GM19023 (cell line): ENCODE results near the gene LCE7A.

ENCODE experiments used
- ATAC-seq: cut with Tn5 transposase; IDR thresholded peaks from one replicate; pipeline ENCODE4 v1.9.1; 2021; ENCODE audit warnings: mild to moderate bottlenecking, moderate library complexity; ENCODE audit not compliant: unreplicated experiment

LCE7A gene

GRCh38 chr1:152859696-152860095 lies at the start of gene LCE7A:
TSS of gene LCE7A (plus strand) at chr1:152859996. CDS start at chr1:152860698, 702 bp downstream.
- ATAC-seq, result no peak

DNA sequence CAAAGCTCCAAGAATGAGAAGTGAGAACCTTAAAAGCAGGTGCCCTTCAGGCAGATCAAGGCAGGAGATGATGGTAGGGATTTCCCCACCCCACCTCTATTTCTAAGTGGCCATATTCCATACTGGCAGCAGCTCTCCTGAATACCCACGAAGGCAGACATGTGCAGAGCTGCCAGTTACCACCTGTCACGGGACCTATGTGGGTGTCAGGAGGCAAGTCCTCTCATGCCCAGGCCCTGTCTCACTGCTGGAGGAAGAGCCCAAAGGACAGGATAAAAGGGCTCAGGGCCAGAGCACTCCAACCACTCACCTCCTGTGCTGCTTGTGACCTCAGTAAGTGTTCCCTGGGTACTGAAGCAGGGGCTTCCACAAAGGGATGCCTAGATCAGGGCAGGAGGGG lies 48.7 kb upstream of the LCE7A start:
- ATAC-seq, result no peak

DNA sequence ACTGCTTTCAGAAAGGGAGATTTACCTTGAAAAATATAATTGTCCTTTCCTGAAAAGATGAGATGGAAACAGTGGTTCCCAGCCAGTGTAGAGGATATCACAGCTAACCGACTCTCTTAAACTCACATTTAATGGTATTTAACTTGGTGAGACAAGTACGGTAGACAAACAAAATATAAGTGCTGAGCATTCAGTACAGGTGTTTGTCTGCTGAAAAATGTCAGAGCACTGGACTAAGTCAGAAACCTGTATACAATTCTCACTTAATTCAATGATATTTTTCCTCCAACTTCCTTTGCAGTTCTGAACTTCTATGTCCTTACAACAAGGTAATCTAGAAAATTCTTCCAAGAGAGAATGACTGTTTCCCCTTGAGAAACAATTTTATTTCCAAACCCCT lies 48.1 kb upstream of the LCE7A start, which contains the start of gene LCE1B:
LCE1B (plus strand) TSS at position 301 of the 400 bp plus-strand sequence. CDS start 476 bp downstream, outside the sequence.
- no peak for ATAC-seq

DNA sequence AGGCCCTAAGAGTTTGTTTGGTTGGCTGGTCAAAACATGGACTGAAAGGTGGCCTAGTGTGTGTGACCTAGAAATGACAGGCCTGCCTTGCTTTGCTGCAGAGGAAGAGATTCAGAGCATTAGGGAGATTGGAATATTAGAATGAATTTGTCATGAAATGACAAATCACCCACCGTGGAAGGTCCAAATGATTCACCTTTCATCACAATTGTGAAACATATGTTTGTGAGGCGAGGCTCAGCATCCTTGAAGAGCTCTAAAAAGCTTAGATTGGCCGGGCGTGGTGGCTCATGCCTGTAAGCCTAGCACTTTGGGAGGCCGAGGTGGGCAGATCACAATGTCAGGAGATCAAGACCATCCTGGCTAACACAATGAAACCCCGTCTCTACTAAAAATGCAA lies 42.5 kb upstream of the LCE7A start:
- no peak for ATAC-seq

GRCh38 chr1:152823294-152823693 lies 36.5 kb upstream of the LCE7A start:
- ATAC-seq, result no peak

GRCh38 chr1:152824964-152825363 lies 34.8 kb upstream of the LCE7A start:
- no peak for ATAC-seq

- no peak for ATAC-seq
Measured at GRCh38 chr1:152827173-152827572, 32.6 kb upstream of the LCE7A start, which contains the start of gene LCE1A. TSS of gene LCE1A (plus strand) at chr1:152827473. CDS start at chr1:152827473, 0 bp downstream.

DNA sequence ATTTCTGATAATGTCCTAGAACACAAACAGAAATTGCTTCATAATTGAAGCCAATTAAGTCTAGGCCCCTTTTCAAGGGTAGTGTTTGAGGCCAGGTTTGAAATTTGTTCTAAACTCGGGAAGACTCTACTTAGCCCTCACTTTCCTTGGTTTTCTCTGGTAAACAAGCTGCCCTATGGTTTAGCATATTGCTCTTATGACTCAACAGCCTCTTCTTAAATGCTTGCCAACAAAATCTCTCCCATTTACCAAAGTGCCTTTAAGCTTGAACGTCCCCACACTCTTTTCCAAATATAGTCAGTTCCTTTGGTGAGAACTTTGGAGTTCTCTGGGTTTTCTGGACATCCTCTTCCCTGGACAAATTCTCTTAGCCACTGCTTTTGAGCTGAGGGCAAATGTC lies 22.9 kb upstream of the LCE7A start:
- no peak for ATAC-seq

DNA sequence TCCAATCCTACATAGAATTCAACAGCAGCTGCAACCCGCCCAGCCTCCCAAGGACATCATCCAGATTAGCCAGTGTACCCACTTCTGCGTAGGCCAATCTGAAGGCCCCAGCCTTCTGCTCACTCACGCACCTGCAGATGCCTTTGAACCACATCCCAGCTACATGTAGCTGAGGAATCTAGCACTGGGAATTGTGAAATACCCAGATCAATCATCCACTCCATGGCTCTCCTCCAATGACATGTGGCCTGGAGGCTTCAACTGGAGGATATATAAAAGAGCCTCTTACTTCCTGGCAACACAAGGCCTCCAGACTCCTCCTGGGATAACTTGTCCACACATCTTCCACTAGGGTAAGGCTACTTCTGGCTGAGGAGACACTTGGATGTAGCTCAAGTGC lies 17.2 kb upstream of the LCE7A start, which contains the start of gene LCE6A:
LCE6A (plus strand) TSS at position 301 of the 400 bp plus-strand sequence. CDS start 665 bp downstream, outside the sequence.
- ATAC-seq, result no peak

DNA sequence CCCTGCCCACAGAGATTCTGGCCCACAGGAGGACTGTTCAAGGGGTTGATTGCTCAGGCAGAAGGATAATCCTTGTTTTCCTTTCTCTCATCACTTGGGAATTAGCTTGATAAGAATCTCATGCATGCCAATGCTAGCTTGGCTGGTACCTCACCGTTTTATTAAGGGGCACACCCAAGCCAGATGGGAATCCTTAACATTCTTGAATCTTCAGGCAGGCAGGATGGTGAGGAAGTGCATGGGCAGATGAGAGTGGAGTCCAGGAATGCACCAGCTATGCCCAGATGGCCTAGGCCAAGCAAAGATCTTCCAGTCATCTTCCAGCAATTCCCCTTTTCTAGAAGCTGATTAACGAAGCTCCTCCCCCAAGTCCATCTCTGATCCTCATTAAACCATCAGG lies 4.1 kb upstream of the LCE7A start:
- ATAC-seq, result no peak

GRCh38 chr1:152858062-152858461 lies 1.7 kb upstream of the LCE7A start:
- ATAC-seq, result no peak

GRCh38 chr1:152860129-152860528 lies 333 bp downstream of the LCE7A start:
- ATAC-seq, result no peak

GRCh38 chr1:152861374-152861773 lies 1.6 kb downstream of the LCE7A start:
- ATAC-seq, result no peak

- no peak for ATAC-seq
Measured at GRCh38 chr1:152864443-152864842, 4.6 kb downstream of the LCE7A start.

GRCh38 chr1:152866321-152866720 lies 6.5 kb downstream of the LCE7A start:
- ATAC-seq, result no peak

- ATAC-seq, result no peak
Measured at GRCh38 chr1:152869808-152870419, 10.1 kb downstream of the LCE7A start.

DNA sequence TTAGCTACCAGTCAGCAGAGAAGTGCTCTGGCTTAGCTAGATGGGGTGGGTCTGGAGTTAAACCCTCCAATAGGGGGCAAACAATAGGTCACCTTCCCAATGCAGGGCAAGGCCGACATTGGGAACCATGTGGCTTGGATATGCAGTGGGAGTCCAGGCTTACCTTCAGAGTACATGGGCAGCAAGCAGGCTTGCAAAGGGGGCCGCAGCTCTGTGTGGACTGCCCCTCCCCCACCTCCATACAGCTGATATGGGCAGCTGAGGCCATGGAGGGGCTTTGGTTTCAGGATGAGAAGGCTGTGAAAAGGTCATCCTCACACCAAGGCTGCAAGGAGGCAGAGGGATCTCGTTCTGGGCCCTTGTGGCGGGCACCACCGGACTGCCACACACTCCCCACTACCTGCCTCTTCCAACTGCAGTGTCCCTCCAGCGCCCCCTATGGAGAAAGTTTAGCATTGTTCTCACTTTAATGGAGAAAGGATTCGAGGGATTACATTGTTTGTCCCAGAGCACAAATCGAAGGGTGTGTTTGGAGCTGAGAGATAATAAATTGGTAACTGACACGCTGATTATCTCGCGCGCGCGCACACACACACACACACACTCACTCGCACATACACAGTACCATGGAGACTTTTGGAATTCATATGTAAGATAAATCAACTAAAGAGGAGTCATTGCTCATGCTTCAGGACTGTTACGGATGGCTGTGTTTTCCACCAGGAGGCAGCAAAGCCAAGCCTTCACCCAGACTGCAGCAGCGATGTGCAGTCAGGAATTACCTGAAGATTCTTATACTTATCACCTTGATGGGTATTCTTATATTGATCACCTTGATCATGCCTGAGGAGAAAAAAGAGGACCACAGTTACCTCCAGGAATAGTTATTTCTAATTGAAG lies 11.3 kb downstream of the LCE7A start:
- no peak for ATAC-seq

DNA sequence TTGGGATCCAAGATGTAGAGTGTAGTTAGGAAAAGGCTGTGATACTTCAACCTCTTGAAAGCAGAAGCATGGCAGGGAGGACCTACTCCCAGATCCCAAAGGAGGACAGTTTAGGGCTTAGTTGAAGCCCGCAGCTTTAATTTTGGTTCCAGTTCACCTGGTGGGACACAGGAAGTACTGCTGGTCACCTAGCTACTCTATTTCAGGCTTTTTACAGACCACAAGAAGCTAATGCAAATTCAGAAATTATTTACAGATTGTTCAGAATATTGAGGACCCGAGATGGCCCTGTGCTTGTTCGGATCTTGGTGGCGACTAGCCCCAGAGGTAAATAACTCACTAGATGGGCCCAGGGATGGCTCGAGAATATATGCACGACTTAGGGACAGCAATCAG lies 11.9 kb downstream of the LCE7A start:
- ATAC-seq, result no peak

DNA sequence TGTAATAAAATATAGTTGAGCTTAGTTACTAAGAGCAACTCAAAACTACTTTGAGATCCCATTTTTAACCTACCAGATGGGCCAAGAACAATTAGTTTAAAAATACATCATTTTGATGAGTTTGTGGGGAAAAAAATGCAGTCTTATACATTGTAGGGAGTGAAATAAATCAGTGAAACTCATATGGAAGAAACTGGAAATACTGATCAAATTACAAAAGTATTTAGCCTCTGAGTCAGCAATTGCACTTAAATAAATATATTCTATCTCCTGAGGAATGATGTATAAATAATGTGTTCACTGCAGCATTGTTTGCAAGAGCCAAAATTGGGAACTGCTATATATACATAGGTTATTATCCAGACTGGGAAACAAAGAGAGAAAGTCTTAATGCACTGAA lies 13.7 kb downstream of the LCE7A start:
- ATAC-seq, result no peak

DNA sequence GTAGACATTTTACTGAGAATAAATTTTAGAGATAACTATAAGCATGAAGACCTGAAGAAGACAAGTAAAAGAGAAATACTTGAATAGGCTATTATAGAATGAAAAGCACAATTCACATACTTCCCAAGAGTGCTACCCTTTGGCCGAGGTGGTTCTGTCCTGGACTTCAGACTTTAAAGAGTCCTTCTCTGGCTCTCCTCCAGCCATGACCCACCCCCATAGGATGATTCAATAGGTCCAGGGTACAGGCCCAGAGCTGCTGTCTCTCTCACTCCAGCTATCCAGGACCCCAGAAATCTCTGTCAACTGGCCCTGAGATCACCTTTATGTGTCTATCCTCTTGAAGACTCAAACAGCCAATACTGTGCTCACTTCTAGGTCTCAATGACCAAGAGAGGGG lies 17.0 kb downstream of the LCE7A start:
- no peak for ATAC-seq

GRCh38 chr1:152878042-152878441 lies 18.2 kb downstream of the LCE7A start, which contains the start of gene SMCP:
TSS of gene SMCP (plus strand) at chr1:152878322. CDS start at chr1:152884423, 6,101 bp downstream.
- ATAC-seq, result no peak
